Liver (tissue), 9 donors: ENCODE data around the gene GRID1. TPM values are rescaled to one million over a fixed set of nuclear protein-coding genes. Genes with fewer than 3 reads are reported as not detected.

ENCODE experiments used
- DNase-seq: peaks from one replicate; pipeline ENCODE4 v3.0.0-alpha.2; 2017; ENCODE audit warnings: low spot score
- H3K27ac ChIP-seq, 2 donors: one replicate each; pipeline ENCODE4 v1.7.0; 2013; ENCODE audit warnings: inconsistent platforms in 2 of 2, low read length in 2 of 2, control low read depth in 1 of 2, low read depth in 1 of 2, mild to moderate bottlenecking in 1 of 2
- H3K27me3 ChIP-seq, 4 donors: one replicate each; pipeline versions ENCODE4 v1.6.1 to v1.7.0; 2013; ENCODE audit warnings: low read length in 3 of 4, inconsistent platforms in 1 of 4, mild to moderate bottlenecking in 1 of 4, moderate library complexity in 1 of 4; ENCODE audit not compliant: control insufficient read depth in 4 of 4, insufficient read depth in 4 of 4
- H3K36me3 ChIP-seq, 4 donors: one replicate each; pipeline versions ENCODE4 v1.6.1 to v1.7.0; 2013; ENCODE audit warnings: low read length in 3 of 4, mild to moderate bottlenecking in 3 of 4, low read depth in 1 of 4, moderate library complexity in 1 of 4; ENCODE audit not compliant: control insufficient read depth in 4 of 4, insufficient read depth in 3 of 4
- H3K4me1 ChIP-seq, 4 donors: one replicate each; pipeline versions ENCODE4 v1.6.1 to v1.7.0; 2013; ENCODE audit warnings: low read length in 3 of 4, mild to moderate bottlenecking in 3 of 4, moderate library complexity in 1 of 4; ENCODE audit not compliant: control insufficient read depth in 4 of 4, insufficient read depth in 4 of 4
- H3K4me3 ChIP-seq, 3 donors: one replicate each; pipeline versions ENCODE4 v1.6.1 to v1.7.0; 2013; ENCODE audit warnings: low read length in 3 of 3, control low read depth in 1 of 3, low read depth in 1 of 3, mild to moderate bottlenecking in 1 of 3
- H3K9ac ChIP-seq, 2 donors: one replicate each; pipeline ENCODE4 v1.7.0; 2013; ENCODE audit warnings: low read length in 2 of 2, mild to moderate bottlenecking in 2 of 2, moderate library complexity in 2 of 2, control low read depth in 1 of 2, low read depth in 1 of 2
- H3K9me3 ChIP-seq, 4 donors: one replicate each; pipeline versions ENCODE4 v1.6.1 to v1.7.0; 2013; ENCODE audit warnings: low read length in 3 of 4; ENCODE audit not compliant: control insufficient read depth in 4 of 4
- ATF3 ChIP-seq: IDR thresholded peaks from 2 replicates; pipeline ENCODE4 v1.6.1; 2016; ENCODE audit warnings: antibody characterized with exemption
- EGR1 ChIP-seq, 2 donors: IDR thresholded peaks; 2 replicates each; pipeline ENCODE4 v1.6.1; 2016 to 2018; ENCODE audit warnings: antibody characterized with exemption in 2 of 2, low read depth in 2 of 2
- FOXA1 ChIP-seq: IDR thresholded peaks from 2 replicates; pipeline ENCODE4 v1.6.1; 2016; ENCODE audit warnings: antibody characterized with exemption
- GABPA ChIP-seq, 2 donors: IDR thresholded peaks in 1 of 2; conservative IDR thresholded peaks in 1 of 2; 2 replicates each; pipeline ENCODE4 v1.6.1; 2016; ENCODE audit warnings: antibody characterized with exemption in 2 of 2, mild to moderate bottlenecking in 1 of 2, moderate library complexity in 1 of 2
- HNF4G ChIP-seq: IDR thresholded peaks from 2 replicates; pipeline ENCODE4 v1.6.1; 2016; ENCODE audit warnings: antibody characterized with exemption
- JUND ChIP-seq, 2 donors: IDR thresholded peaks; 2 replicates each; pipeline ENCODE4 v1.6.1; 2016; ENCODE audit warnings: antibody characterized with exemption in 2 of 2
- NR2F2 ChIP-seq: IDR thresholded peaks from 2 replicates; pipeline ENCODE4 v1.6.1; 2016; ENCODE audit warnings: antibody characterized with exemption
- RXRA ChIP-seq, 2 donors: IDR thresholded peaks; 2 replicates each; pipeline ENCODE4 v1.6.1; 2017 to 2018; ENCODE audit warnings: antibody characterized with exemption in 2 of 2, mild to moderate bottlenecking in 1 of 2
- WGBS: extraction: QIAGEN DNeasy Blood & Tissue Kit; methylation state at CpG from one replicate; pipeline ENCODE4 v1.1.7; 2013; 5-methylcytosine and 5-hydroxymethylcytosine counted together
- polyA plus RNA-seq, 2 donors: library from polyadenylated mRNA; stranded (reverse) in 1 of 2; unstranded in 1 of 2; fragments of 200-250 nt in 1 of 2; fragments of >200 nt in 1 of 2; fragmentation: Nextera tagmentation in 1 of 2; extraction: Ambion mirVana in 1 of 2; gene quantifications; one replicate each; pipeline versions ENCODE4 v1.2.1 to v1.2.3, GENCODE V29; 2013 to 2015
- total RNA-seq, 2 donors: library from RNA; depleted of rRNA; stranded (reverse); fragments of >200 nt; gene quantifications; one replicate each; pipeline ENCODE4 v1.2.3, GENCODE V29; 2014
- TF ChIP-seq, protein P1 (sequence below): IDR thresholded peaks from 2 replicates; pipeline ENCODE4 v1.6.1; 2016; ENCODE audit warnings: antibody characterized with exemption, mild to moderate bottlenecking
- donor health status: healthy.
- donor health status: healthy.
- donor health status: healthy.
- donor health status: healthy.
- donor health status: healthy.

The GRID1 gene
- total and polyA plus RNA-seq, 4 donors = 0.09 to 0.17 (median 0.14) TPM; not detected in 1

DNA sequence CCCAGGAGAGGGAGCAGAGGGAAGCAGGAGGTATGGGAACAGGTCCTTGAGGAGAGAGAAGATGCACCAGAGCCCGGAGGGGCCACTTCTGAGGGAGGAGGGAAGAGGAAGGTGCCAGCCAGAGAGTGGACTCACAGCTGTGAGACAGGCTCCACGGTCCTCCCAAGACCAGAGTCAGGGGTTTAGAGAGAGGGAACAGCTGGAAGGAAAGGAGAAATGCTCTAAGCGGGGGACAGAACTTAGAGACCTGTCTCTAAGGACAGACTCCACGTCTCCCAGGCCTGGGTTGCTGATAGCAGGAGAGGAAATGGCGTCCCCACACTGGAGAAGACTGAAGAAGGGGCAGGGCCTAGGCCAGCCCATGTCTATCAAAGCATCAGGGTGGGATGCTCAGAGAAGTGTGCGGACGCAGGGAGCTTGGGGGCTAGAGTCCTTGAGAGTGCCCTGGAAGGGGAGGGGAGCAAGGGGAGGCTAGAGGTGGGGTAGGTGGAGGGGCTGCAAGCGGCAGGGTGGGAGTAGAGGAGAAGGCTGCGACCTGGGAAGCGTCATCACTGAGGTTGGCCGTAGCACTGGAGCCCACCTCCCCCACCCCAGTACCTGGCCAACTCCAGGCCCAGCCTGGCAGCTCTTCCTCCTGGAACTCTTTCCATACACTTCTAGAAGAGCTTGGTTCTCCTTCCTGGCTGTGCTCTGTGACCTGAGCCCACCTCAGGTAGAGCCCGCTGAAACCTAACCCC lies 25.6 kb upstream of the GRID1 start (continued):
- TF ChIP-seq, protein P1, sequence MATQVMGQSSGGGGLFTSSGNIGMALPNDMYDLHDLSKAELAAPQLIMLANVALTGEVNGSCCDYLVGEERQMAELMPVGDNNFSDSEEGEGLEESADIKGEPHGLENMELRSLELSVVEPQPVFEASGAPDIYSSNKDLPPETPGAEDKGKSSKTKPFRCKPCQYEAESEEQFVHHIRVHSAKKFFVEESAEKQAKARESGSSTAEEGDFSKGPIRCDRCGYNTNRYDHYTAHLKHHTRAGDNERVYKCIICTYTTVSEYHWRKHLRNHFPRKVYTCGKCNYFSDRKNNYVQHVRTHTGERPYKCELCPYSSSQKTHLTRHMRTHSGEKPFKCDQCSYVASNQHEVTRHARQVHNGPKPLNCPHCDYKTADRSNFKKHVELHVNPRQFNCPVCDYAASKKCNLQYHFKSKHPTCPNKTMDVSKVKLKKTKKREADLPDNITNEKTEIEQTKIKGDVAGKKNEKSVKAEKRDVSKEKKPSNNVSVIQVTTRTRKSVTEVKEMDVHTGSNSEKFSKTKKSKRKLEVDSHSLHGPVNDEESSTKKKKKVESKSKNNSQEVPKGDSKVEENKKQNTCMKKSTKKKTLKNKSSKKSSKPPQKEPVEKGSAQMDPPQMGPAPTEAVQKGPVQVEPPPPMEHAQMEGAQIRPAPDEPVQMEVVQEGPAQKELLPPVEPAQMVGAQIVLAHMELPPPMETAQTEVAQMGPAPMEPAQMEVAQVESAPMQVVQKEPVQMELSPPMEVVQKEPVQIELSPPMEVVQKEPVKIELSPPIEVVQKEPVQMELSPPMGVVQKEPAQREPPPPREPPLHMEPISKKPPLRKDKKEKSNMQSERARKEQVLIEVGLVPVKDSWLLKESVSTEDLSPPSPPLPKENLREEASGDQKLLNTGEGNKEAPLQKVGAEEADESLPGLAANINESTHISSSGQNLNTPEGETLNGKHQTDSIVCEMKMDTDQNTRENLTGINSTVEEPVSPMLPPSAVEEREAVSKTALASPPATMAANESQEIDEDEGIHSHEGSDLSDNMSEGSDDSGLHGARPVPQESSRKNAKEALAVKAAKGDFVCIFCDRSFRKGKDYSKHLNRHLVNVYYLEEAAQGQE = no peak
- TF ChIP-seq HNF4G = no peak

- no peaks in the 10 kb centered on the region for H3K9me3 ChIP-seq
- no peak overlapping the region for H3K9ac ChIP-seq
- H3K4me1 ChIP-seq = peaks cover 0 to 8% (median 4%) of the 10 kb centered on the region in 4 donors
- H3K27me3 ChIP-seq = no peaks in the 10 kb centered on the region
- 90% methylated on average over 8 of the region's 8 CpGs for whole genome bisulfite sequencing
- no peak for DNase-seq
- no peak overlapping the region for H3K27ac ChIP-seq
- TF ChIP-seq ATF3 (no peak), RXRA (IDR thresholded peaks at IDR 0.05) (no peak), FOXA1 (no peak), EGR1 (IDR thresholded peaks at IDR 0.05; ENCODE audit: low read depth in 2 of 2) (no peak), HNF4G (no peak), JUND (IDR thresholded peaks at IDR 0.05) (no peak)
- no peaks in the 10 kb centered on the region for H3K36me3 ChIP-seq
- no peak overlapping the region for H3K4me3 ChIP-seq
These were observed 24.7 kb upstream of the GRID1 start for GRCh38 chr10:86391236-86391840.

- H3K27ac ChIP-seq = no peak overlapping the region
- H3K27me3 ChIP-seq = no peaks in the 10 kb centered on the region
- 81% methylated on average over 14 of the region's 14 CpGs for WGBS
- H3K36me3 ChIP-seq = no peaks in the 10 kb centered on the region
- peaks cover 0 to 8% (median 4%) of the 10 kb centered on the region in 4 donors for H3K4me1 ChIP-seq
- no peaks in the 10 kb centered on the region for H3K9me3 ChIP-seq
- no peak overlapping the region for H3K9ac ChIP-seq
- TF ChIP-seq FOXA1 (no peak), NR2F2 (no peak), GABPA (IDR thresholded peaks at IDR 0.05 in 1 of 2, conservative IDR thresholded peaks at IDR 0.05 in 1 of 2) (no peak)
- TF ChIP-seq, protein P1 = no peak
- H3K4me3 ChIP-seq = no peak overlapping the region
- DNase-seq = no peak
These were observed 23.9 kb upstream of the GRID1 start for GRCh38 chr10:86390337-86391120.
